GM23338 (cell line): Measurements from ENCODE around the gene IL20. TPM values are rescaled to one million over a fixed set of nuclear protein-coding genes. Genes with fewer than 3 reads are reported as not detected.
A peak's percentile ranks its signal among the peaks of the same experiment; 100 is the strongest.

ENCODE experiments used
- ATAC-seq: fragments of 200-7000 bp; cut with Tn5 transposase; 3 replicates; pipeline ENCODE4 v1.9.1; 2020
- DNase-seq: peaks from one replicate; pipeline ENCODE4 v3.0.0-alpha.2; 2015; ENCODE audit warnings: low spot score
- H2AFZ ChIP-seq: fragments of 200-600 bp; sonication (generic); 2 replicates; pipeline ENCODE4 v1.8.0; 2016; ENCODE audit warnings: antibody characterized with exemption, mild to moderate bottlenecking, moderate library complexity
- H3F3A ChIP-seq: fragments of 200-600 bp; sonication (generic); replicated peaks from 2 replicates; pipeline ENCODE4 v1.8.0; 2017; ENCODE audit warnings: antibody characterized with exemption, mixed run types, low read depth
- H3K27ac ChIP-seq: fragments of 200-600 bp; sonication (generic); 2 replicates; pipeline ENCODE4 v1.6.1; 2016; ENCODE audit warnings: low read depth
- H3K27me3 ChIP-seq: fragments of 200-600 bp; sonication (generic); 2 replicates; pipeline ENCODE4 v1.8.0; 2016; ENCODE audit warnings: mild to moderate bottlenecking, mixed run types, moderate library complexity; ENCODE audit not compliant: insufficient read depth
- H3K36me3 ChIP-seq: fragments of 200-600 bp; sonication (generic); 2 replicates; pipeline ENCODE4 v1.8.0; 2016; ENCODE audit warnings: mild to moderate bottlenecking; ENCODE audit not compliant: insufficient read depth
- H3K4me1 ChIP-seq: fragments of 200-600 bp; sonication (generic); 2 replicates; pipeline ENCODE4 v1.8.0; 2016; ENCODE audit warnings: mild to moderate bottlenecking, moderate library complexity; ENCODE audit not compliant: insufficient read depth
- H3K4me2 ChIP-seq: fragments of 200-600 bp; sonication (generic); 2 replicates; pipeline ENCODE4 v1.7.1; 2017; ENCODE audit warnings: mixed run types
- H3K4me3 ChIP-seq: fragments of 200-600 bp; sonication (generic); 2 replicates; pipeline ENCODE4 v1.6.1; 2016; ENCODE audit warnings: mixed run types
- H3K79me2 ChIP-seq: fragments of 200-600 bp; sonication (generic); replicated peaks from 2 replicates; pipeline ENCODE4 v1.8.0; 2017; ENCODE audit warnings: mild to moderate bottlenecking; ENCODE audit not compliant: insufficient read depth
- H3K9me2 ChIP-seq: fragments of 200-600 bp; sonication (generic); 2 replicates; pipeline ENCODE4 v1.8.0; 2017; ENCODE audit not compliant: insufficient read depth
- H4K20me1 ChIP-seq: fragments of 200-600 bp; sonication (generic); replicated peaks from 2 replicates; pipeline ENCODE4 v1.8.0; 2017; ENCODE audit warnings: mild to moderate bottlenecking; ENCODE audit not compliant: insufficient read depth
- H3K27ac Mint-ChIP-seq: 2 replicates; pipeline ENCODE4 v1.8.0; 2020; ENCODE audit warnings: inconsistent platforms, mild to moderate bottlenecking, moderate library complexity, mixed read lengths
- H3K27me3 Mint-ChIP-seq: 3 replicates; pipeline ENCODE4 v1.8.0; 2022; ENCODE audit warnings: low read depth, mild to moderate bottlenecking, moderate library complexity, mixed read lengths, inconsistent platforms; ENCODE audit not compliant: insufficient read depth, poor library complexity
- H3K36me3 Mint-ChIP-seq: 3 replicates; pipeline ENCODE4 v1.8.0; 2021; ENCODE audit warnings: low read depth, mild to moderate bottlenecking, inconsistent platforms, moderate library complexity, mixed read lengths
- H3K4me1 Mint-ChIP-seq: 3 replicates; pipeline ENCODE4 v1.8.0; 2020; ENCODE audit warnings: mild to moderate bottlenecking, inconsistent platforms, mixed read lengths
- H3K4me3 Mint-ChIP-seq: 3 replicates; pipeline ENCODE4 v1.8.0; 2021; ENCODE audit warnings: moderate library complexity, mild to moderate bottlenecking, inconsistent platforms, mixed read lengths
- H3K9me3 Mint-ChIP-seq: 3 replicates; pipeline ENCODE4 v1.8.0; 2020; ENCODE audit warnings: moderate library complexity, mild to moderate bottlenecking, inconsistent platforms, mixed read lengths
- ETS1 ChIP-seq: IDR thresholded peaks from 2 replicates; pipeline ENCODE4 v1.6.1; 2016; ENCODE audit warnings: antibody characterized with exemption
- JUNB ChIP-seq: IDR thresholded peaks from one replicate; pipeline ENCODE4 v1.6.1; 2016; ENCODE audit warnings: antibody characterized with exemption; ENCODE audit not compliant: unreplicated experiment
- NANOG ChIP-seq: IDR thresholded peaks from 2 replicates; pipeline ENCODE4 v1.6.1; 2016; ENCODE audit warnings: antibody characterized with exemption, borderline replicate concordance
- POLR2AphosphoS5 ChIP-seq: IDR thresholded peaks from 2 replicates; pipeline ENCODE4 v1.6.1; 2016; ENCODE audit warnings: antibody characterized with exemption, low read depth
- REST ChIP-seq: IDR thresholded peaks from one replicate; pipeline ENCODE4 v1.6.1; 2018; ENCODE audit warnings: antibody characterized with exemption; ENCODE audit not compliant: unreplicated experiment
- ZNF114 ChIP-seq: fragments of 250-450 bp; sonication (Bioruptor Pico); IDR thresholded peaks from 2 replicates; pipeline ENCODE4 v1.5.0; 2020; ENCODE audit warnings: mild to moderate bottlenecking, moderate library complexity
- ZNF331 ChIP-seq: fragments of 250-450 bp; sonication (Bioruptor Pico); IDR thresholded peaks from 2 replicates; pipeline ENCODE4 v1.5.0; 2020; ENCODE audit warnings: low read depth, mild to moderate bottlenecking, moderate library complexity
- polyA plus RNA-seq: library from polyadenylated mRNA; unstranded; fragments of >200 nt; fragmentation: Nextera tagmentation; extraction: Ambion mirVana; gene quantifications from 2 replicates; pipeline ENCODE4 v1.2.1, GENCODE V29; 2016
- total RNA-seq: library from RNA; depleted of rRNA; stranded (reverse); fragments of >200 nt; shearing (Covaris generic); gene quantifications from 2 replicates; pipeline ENCODE4 v1.2.3, GENCODE V29; 2014
- TF ChIP-seq, protein P1 (sequence below), 2 experiments: fragments of 200-600 bp in 1 of 2; sonication (generic) in 1 of 2; conservative IDR thresholded peaks; 2 replicates each; pipeline versions ENCODE4 v1.5.1 to v1.6.1; 2016 to 2017; ENCODE audit warnings: antibody characterized with exemption in 2 of 2, low read depth in 2 of 2, mild to moderate bottlenecking in 2 of 2, moderate library complexity in 1 of 2

IL20 gene
- total and polyA plus RNA-seq, 2 experiments from 2014 or later = not detected

GRCh38 chr1:206855859-206856258, 9.6 kb upstream of the IL20 start (continued):
- TF ChIP-seq ZNF114 (CRISPR knock-in tag) (no peak), ETS1 (no peak), REST (no peak)

DNA sequence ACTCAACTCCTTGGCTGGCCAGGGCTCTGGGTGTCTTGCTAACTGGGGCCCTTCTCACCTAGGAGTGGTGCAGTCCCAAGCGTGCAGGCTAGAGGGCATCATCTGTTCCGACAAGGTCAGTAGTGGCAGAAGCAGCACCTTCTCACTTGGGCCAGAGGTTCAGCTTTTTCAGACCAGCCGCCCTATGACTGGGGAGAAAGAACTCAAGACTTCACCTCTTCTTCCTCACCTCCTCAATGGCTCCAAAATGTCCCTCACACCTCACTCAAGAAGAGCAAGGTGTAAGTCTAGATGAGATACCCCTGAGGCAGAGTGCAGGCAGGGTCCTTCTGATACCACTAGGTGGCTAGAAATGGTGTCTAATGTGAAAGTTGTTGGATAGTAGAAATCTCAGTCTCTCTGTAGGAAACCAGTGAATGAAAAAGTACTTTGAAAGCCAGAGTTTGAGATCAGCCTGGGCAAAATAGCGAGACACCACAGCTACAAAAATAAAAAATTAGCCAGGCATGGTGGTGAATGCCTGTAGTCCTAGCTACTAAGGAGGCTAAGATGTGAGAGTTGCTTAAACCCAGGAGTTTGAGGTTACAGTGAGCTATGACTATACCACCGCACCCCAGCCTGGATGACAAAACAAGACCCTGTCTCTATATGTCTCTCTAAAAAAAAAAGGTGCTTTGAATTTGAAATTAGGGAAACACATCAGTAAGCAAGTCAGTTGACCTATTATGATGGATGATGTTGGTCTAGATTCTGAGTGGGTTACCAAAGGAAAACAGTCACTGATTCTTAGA, 8.6 kb upstream of the IL20 start:
- Mint-ChIP-seq H3K27ac (no peak overlapping the region), H3K4me1 (no peaks in the 10 kb centered on the region), H3K27me3 (peaks cover 2% of the 10 kb centered on the region), H3K36me3 (no peaks in the 10 kb centered on the region), H3K9me3 (peaks cover 13% of the 10 kb centered on the region), H3K4me3 (no peak overlapping the region)
- Histone ChIP-seq H3K36me3 (no peaks in the 10 kb centered on the region), H3K4me1 (no peaks in the 10 kb centered on the region), H3K4me2 (no peak overlapping the region), H3K4me3 (no peak overlapping the region), H3F3A (no peaks in the 10 kb centered on the region), H3K9me2 (no peaks in the 10 kb centered on the region), H4K20me1 (no peaks in the 10 kb centered on the region), H3K27me3 (no peaks in the 10 kb centered on the region), H2AFZ (no peak overlapping the region), H3K27ac (no peak overlapping the region), H3K79me2 (no peaks in the 10 kb centered on the region)
- ATAC-seq (peak; percentile 76), DNase-seq (peak; percentile 46)
- TF ChIP-seq POLR2AphosphoS5 = no peak
- TF ChIP-seq, protein P1, sequence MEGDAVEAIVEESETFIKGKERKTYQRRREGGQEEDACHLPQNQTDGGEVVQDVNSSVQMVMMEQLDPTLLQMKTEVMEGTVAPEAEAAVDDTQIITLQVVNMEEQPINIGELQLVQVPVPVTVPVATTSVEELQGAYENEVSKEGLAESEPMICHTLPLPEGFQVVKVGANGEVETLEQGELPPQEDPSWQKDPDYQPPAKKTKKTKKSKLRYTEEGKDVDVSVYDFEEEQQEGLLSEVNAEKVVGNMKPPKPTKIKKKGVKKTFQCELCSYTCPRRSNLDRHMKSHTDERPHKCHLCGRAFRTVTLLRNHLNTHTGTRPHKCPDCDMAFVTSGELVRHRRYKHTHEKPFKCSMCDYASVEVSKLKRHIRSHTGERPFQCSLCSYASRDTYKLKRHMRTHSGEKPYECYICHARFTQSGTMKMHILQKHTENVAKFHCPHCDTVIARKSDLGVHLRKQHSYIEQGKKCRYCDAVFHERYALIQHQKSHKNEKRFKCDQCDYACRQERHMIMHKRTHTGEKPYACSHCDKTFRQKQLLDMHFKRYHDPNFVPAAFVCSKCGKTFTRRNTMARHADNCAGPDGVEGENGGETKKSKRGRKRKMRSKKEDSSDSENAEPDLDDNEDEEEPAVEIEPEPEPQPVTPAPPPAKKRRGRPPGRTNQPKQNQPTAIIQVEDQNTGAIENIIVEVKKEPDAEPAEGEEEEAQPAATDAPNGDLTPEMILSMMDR (conservative IDR thresholded peaks at IDR 0.05; ENCODE audit: low read depth in 2 of 2) = peak; percentile 47 to 73

DNA sequence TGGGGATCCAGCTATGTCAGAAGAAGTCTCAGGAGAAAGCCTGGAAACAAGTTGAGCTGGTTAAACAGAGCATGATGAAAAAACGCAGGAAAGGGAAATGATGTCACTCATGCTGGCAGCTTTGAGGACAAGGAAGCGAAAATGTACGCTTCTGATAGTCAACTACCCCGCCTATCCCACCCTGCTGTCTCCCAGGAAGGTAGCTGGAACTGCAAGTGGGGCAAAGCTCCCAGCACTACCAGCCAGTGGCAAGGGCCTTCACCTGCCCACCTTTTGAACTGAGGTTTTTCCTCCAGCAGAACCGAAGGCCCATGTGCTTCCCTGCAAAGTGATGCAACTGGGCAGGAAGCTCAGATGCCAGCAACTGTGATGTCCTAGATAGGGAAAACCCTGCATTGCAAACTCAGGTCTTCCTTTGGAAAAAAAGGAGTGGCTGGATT, 6.3 kb upstream of the IL20 start:
- Histone ChIP-seq H2AFZ (peak overlapping the region; percentile 91), H3K4me2 (no peak overlapping the region), H4K20me1 (no peaks in the 10 kb centered on the region), H3K27ac (no peak overlapping the region), H3F3A (no peaks in the 10 kb centered on the region), H3K36me3 (no peaks in the 10 kb centered on the region), H3K4me3 (no peak overlapping the region), H3K4me1 (no peaks in the 10 kb centered on the region), H3K9me2 (no peaks in the 10 kb centered on the region; the same call in 1 of the 2 replicates), H3K27me3 (no peaks in the 10 kb centered on the region), H3K79me2 (no peaks in the 10 kb centered on the region)
- no peaks in the 10 kb centered on the region for H3K4me1 Mint-ChIP-seq
- H3K4me3 Mint-ChIP-seq = no peak overlapping the region
- peaks cover 2% of the 10 kb centered on the region for H3K27me3 Mint-ChIP-seq
- DNase-seq = no peak
- H3K9me3 Mint-ChIP-seq = no peaks in the 10 kb centered on the region
- no peak overlapping the region for H3K27ac Mint-ChIP-seq
- H3K36me3 Mint-ChIP-seq = no peaks in the 10 kb centered on the region
- no peak for ATAC-seq
- TF ChIP-seq JUNB (no peak), ZNF331 (CRISPR knock-in tag) (no peak), NANOG (no peak), REST (no peak), POLR2AphosphoS5 (no peak)
- TF ChIP-seq, protein P1 (conservative IDR thresholded peaks at IDR 0.05; ENCODE audit: low read depth in 2 of 2) = no peak
